MM.1S (cell line): ENCODE results near the gene SH3GL2.

Experiments used
- DNase-seq: peaks from one replicate; pipeline ENCODE4 v3.0.0-alpha.2; 2015
- H2AFZ ChIP-seq: fragments of 300-600 bp; sonication (generic); 2 replicates; pipeline ENCODE4 v1.6.0; 2016; ENCODE audit warnings: antibody characterized with exemption, low read length
- H3F3A ChIP-seq: fragments of 300-600 bp; sonication (generic); 2 replicates; pipeline ENCODE4 v1.6.1; 2016; ENCODE audit warnings: mild to moderate bottlenecking, antibody characterized with exemption, low read length, moderate library complexity, mixed read lengths; ENCODE audit not compliant: insufficient read depth
- H3K27ac ChIP-seq: fragments of 300-600 bp; sonication (generic); 2 replicates; pipeline ENCODE4 v1.5.1; 2016; ENCODE audit warnings: mild to moderate bottlenecking, low read length
- H3K27me3 ChIP-seq: fragments of 300-600 bp; sonication (generic); replicated peaks from 2 replicates; pipeline ENCODE4 v1.6.0; 2016; ENCODE audit warnings: low read length; ENCODE audit not compliant: insufficient read depth
- H3K36me3 ChIP-seq: fragments of 300-600 bp; sonication (generic); replicated peaks from 2 replicates; pipeline ENCODE4 v1.6.1; 2016; ENCODE audit warnings: mild to moderate bottlenecking, low read length, mixed read lengths; ENCODE audit not compliant: insufficient read depth
- H3K4me1 ChIP-seq: fragments of 300-600 bp; sonication (generic); 2 replicates; pipeline ENCODE4 v1.6.1; 2016; ENCODE audit warnings: low read length, mixed read lengths
- H3K4me2 ChIP-seq: fragments of 300-600 bp; sonication (generic); 2 replicates; pipeline ENCODE4 v1.6.0; 2016; ENCODE audit warnings: low read depth, low read length
- H3K4me3 ChIP-seq: fragments of 300-600 bp; sonication (generic); 2 replicates; pipeline ENCODE4 v1.5.1; 2016; ENCODE audit warnings: low read length, mixed read lengths
- H3K79me2 ChIP-seq: fragments of 300-600 bp; sonication (generic); 2 replicates; pipeline ENCODE4 v1.6.1; 2016; ENCODE audit warnings: mixed run types, low read length, mixed read lengths
- H3K9ac ChIP-seq: fragments of 300-600 bp; sonication (generic); 2 replicates; pipeline ENCODE4 v1.6.1; 2016; ENCODE audit warnings: low read length, mixed read lengths
- H3K9me2 ChIP-seq: fragments of 300-600 bp; sonication (generic); replicated peaks from 2 replicates; pipeline ENCODE4 v1.6.1; 2016; ENCODE audit warnings: mild to moderate bottlenecking, low read length, mixed read lengths; ENCODE audit not compliant: insufficient read depth
- H3K9me3 ChIP-seq: fragments of 300-600 bp; sonication (generic); replicated peaks from 2 replicates; pipeline ENCODE4 v1.6.1; 2016; ENCODE audit warnings: mild to moderate bottlenecking, low read length, mixed read lengths; ENCODE audit not compliant: insufficient read depth
- H4K20me1 ChIP-seq: fragments of 300-600 bp; sonication (generic); 2 replicates; pipeline ENCODE4 v1.6.1; 2016; ENCODE audit warnings: mild to moderate bottlenecking, low read length, moderate library complexity, mixed read lengths; ENCODE audit not compliant: insufficient read depth
- CTCF ChIP-seq: fragments of 300-600 bp; sonication (generic); IDR thresholded peaks from 2 replicates; pipeline ENCODE4 v1.5.1; 2016; ENCODE audit warnings: antibody characterized with exemption, low read length, mixed read lengths
- EZH2 ChIP-seq: fragments of 300-600 bp; sonication (generic); optimal IDR thresholded peaks from 2 replicates; pipeline ENCODE3; 2017; ENCODE audit warnings: low read depth, mild to moderate bottlenecking, antibody characterized with exemption, low read length, mixed read lengths
- EZH2phosphoT487 ChIP-seq: fragments of 300-600 bp; sonication (generic); IDR thresholded peaks from 2 replicates; pipeline ENCODE4 v1.6.1; 2018; ENCODE audit warnings: antibody characterized with exemption, low read length

The SH3GL2 gene

GRCh38 chr9:17628624-17629023 is 49.8 kb downstream of the SH3GL2 start:
- TF ChIP-seq EZH2phosphoT487, result no peak
- no peak for TF ChIP-seq EZH2
- no peak for TF ChIP-seq CTCF
- Histone ChIP-seq H3K4me1 (no peaks in the 10 kb centered on the region), H3K9ac (no peak overlapping the region), H3K79me2 (no peaks in the 10 kb centered on the region), H4K20me1 (no peaks in the 10 kb centered on the region), H3K9me3 (no peaks in the 10 kb centered on the region), H3K27ac (no peak overlapping the region), H3K27me3 (no peaks in the 10 kb centered on the region), H3K9me2 (no peaks in the 10 kb centered on the region), H3K4me2 (no peak overlapping the region), H3K4me3 (no peak overlapping the region), H2AFZ (no peak overlapping the region), H3K36me3 (no peaks in the 10 kb centered on the region), H3F3A (no peaks in the 10 kb centered on the region)
- DNase-seq, result no peak

GRCh38 chr9:17630531-17630949 is 51.7 kb downstream of the SH3GL2 start:
- H3K4me2 ChIP-seq, result no peak overlapping the region
- TF ChIP-seq CTCF, result no peak
- TF ChIP-seq EZH2phosphoT487, result no peak
- no peak for TF ChIP-seq EZH2
- no peak for DNase-seq

GRCh38 chr9:17631396-17631795 is 52.5 kb downstream of the SH3GL2 start:
- Histone ChIP-seq H3K9me2 (no peaks in the 10 kb centered on the region), H3K27me3 (no peaks in the 10 kb centered on the region), H3K4me3 (no peak overlapping the region), H4K20me1 (no peaks in the 10 kb centered on the region), H3K9ac (no peak overlapping the region), H3K9me3 (no peaks in the 10 kb centered on the region), H2AFZ (no peak overlapping the region), H3K4me1 (no peaks in the 10 kb centered on the region), H3K4me2 (no peak overlapping the region), H3F3A (no peaks in the 10 kb centered on the region), H3K36me3 (no peaks in the 10 kb centered on the region), H3K79me2 (no peaks in the 10 kb centered on the region), H3K27ac (no peak overlapping the region)
- TF ChIP-seq EZH2phosphoT487, result no peak
- TF ChIP-seq CTCF, result no peak
- TF ChIP-seq EZH2, result no peak
- DNase-seq, result no peak

More at GRCh38 chr9:17630531-17630949, 51.7 kb downstream of the SH3GL2 start:
- Histone ChIP-seq H3K9me2 (no peaks in the 10 kb centered on the region), H3K36me3 (no peaks in the 10 kb centered on the region), H3K27ac (no peak overlapping the region), H3K4me1 (no peaks in the 10 kb centered on the region), H3K9me3 (no peaks in the 10 kb centered on the region), H2AFZ (no peak overlapping the region), H4K20me1 (no peaks in the 10 kb centered on the region), H3F3A (no peaks in the 10 kb centered on the region), H3K79me2 (no peaks in the 10 kb centered on the region), H3K27me3 (no peaks in the 10 kb centered on the region), H3K9ac (no peak overlapping the region), H3K4me3 (no peak overlapping the region)
